Stimulated activated CD8-positive, alpha-beta memory T cell treated with anti-CD3 and anti-CD28 coated beads, Interleukin-12 subunit alpha, Interleukin-12 subunit beta, amount 100 ng/mL, for 24 hours (primary cell): ENCODE data around the gene DHX57.
A peak's percentile ranks its signal among the peaks of the same experiment; 100 is the strongest.

Experiments
- DNase-seq: peaks from one replicate; pipeline ENCODE4 v3.0.0-alpha.2; 2020; ENCODE audit errors: extremely low read depth

Gene DHX57

DNA sequence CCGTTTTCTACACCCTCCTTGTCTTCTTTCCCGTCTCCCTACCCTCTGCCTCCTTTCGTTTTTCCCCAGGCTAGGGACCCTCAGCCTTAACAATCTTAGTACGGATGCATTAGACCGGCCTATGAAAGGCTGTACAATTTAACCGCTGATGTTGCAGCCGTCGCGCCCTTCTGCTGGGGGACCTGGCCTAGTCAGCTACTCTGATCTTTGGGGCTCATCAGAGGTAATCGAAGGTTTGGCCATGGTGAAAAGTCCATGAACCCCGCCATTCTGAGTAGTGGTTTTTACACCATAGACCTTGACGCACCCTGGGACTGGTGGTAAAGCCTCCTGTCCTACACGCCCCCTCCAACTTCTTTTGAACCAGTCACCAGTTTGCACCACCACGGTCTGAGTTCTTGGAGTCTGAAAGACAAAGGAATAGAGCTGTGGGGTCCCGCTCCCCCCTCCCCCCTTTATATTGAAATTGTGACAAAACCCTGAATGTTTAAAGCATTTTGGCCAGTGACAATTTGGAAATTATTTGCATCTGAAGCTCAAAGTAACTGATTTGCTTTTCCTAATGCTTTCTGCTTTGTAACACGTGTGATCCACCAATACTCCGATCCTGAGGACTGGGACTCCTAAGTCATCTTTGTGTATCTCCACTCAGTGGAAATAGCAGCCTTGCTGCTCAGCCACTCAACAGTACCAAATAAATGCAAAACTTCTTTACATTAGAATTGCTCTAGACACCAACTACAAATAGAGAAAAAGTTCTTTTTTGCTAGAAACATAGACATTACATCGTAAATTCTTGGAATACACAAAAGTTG lies 123.9 kb downstream of the DHX57 start:
- DNase-seq, result peak; percentile 7

DNA sequence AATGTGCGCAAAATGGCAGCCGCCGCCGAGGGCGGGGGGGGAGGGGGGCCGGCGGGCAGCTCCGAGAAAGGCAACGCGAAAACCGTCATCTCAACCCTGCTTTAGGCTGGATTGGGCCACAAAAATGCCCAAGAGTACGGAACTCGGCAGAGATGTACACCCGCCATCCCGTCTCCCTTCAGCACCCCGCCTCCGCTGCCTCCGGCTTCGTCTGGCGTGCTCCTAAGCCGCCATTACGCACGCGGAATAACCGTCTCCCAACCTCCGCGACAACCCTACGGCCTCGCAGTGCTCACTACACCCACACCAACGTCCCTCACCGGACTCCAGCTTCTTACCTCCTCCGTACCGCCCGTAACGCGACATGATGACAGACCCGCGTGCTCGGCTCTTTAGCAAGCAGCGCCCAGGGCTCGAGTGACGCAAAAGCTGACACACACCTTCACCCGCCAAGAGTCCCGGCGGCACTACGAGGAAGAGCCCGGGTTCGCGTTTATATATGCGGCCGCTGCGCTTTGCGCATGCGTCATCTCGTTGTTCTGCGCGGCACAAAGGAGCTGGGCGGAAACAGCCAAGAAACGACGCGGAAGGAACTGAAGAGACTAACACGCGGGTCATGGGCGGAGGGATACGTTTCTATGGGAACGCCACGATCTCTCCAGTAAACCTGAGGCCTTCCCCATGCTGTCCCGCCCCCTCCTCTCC lies 124.7 kb downstream of the DHX57 start, which contains the start of gene SRSF7:
Gene SRSF7 (minus strand): TSS at position 471 of the 705 bp plus-strand sequence. CDS start 105 bp downstream, at position 366.
- peak; percentile 92 for DNase-seq

DNA sequence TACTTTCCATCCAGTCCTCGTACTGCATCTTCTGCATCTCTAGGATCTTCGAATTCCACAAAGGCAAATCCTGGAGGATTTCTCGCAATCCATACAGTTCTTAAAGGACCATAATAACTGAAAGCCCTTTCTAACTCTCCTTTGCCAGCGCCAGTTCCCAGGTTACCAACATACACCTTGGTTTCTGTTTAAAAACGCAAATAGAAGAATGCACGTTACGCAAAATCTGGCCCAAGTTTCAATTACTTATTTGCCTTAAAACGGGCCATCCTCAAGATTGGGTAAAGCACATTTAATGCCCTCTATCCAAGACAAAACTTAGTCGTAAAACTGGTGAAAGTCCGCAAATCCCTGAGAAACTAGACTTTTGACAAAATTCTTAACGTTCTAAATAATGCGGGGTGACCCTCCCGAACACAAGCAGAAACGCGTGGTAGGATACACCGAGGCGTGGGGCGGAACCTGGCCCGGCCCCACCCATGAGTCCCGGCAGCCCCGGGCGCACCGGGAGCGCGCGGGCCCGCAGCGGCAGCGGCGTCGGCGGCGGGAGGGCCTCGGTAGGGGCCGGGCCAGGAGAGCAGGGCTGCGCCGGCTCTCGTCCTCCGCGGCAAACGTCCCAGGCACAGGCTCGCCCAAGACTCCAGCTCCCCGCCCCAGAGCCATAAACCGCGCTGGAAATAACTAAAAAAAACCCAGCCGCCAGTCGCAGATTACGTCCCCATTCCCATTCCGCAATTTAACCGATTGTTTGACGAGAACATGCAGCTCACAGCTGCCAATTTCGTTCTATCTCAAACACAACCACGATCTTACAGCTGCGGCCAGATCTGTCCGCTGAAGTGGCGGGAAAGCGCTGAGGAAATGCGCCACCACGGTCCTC lies 125.5 kb downstream of the DHX57 start:
- DNase-seq, result peak; percentile 11

DNA sequence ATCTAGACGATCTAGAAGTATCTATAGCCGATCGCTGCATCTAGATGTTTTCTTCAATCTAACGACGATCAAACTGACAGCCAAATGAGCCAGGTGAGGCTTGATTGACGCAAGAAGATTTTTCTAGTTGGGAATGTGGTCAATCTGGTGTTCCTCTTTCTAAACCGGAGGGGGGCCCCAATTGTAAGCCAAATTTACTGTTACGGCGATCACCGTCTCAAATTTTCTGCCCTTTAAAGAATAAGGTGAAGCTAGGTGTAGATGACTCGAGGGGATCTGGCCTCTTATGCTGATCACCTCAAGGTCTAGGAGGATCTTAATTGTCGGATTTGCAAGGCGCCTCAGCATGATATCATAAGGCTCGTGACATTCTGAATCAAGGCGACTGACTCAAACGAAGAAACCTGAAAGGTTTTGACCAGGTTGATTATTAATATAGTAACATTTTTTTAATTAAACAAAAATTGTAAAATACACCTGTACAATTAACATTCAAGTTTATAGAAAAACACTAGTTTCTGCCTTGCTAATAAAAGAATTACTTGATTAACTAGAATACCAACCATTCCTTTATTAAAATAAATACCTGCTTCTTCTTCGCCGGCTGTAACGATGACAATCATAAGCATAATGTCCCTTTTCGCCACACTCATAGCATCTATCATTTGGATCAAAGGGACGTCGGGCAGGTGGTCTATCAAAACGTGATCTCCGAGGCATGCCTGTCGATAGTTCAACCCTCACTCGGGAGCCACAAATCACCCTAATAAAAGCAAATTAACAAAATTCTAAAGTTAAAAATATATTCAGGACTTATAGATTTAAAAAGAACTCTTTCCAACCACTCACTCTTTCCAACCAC lies 126.6 kb downstream of the DHX57 start:
- no peak for DNase-seq

DNA sequence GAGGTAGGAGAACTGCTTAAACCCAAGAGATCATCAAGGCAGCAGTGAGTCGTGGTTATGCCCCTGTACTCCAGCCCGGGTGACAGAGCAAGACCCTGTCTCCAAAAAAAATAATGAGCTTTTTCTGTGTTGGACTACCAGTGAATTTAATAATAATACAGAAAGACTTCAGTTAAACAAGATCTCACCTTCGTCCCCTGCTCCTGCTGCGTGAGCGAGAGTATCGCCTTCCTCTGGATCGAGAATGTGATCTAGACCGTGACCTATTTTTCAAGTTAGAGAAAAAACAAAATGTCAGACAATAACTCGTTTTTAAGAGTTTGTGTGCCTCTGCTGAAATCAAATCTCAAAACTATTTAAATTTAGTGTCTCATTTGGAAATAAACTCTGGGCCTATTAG lies 127.3 kb downstream of the DHX57 start:
- no peak for DNase-seq

DNA sequence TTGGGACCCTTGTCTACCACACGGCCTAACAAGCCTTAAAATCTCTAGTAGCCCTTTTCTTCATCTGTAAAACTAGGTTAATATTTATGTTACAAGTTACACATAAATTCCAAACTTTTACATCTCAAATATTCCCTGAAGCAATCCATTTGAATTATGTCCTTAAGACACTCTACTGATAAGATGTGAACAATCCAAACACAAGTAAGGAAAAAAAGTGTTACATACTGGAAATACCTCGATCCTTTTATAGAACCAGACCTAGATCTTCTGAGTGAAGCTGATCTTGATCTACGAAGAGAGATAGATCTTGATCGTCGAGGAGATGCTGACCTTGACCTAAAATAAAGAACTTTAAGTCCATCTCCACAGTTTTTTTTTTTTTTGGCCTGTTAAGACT lies 127.9 kb downstream of the DHX57 start:
- DNase-seq, result no peak
